Gastrocnemius medialis (tissue), 4 donors: ENCODE measurements around the gene GALNT10. TPM values are rescaled to one million over a fixed set of nuclear protein-coding genes. Genes with fewer than 3 reads are reported as not detected.

Experiments used
- ATAC-seq, 2 donors: fragments of 150-250 bp; one replicate each; pipeline ENCODE4 v1.9.1; 2016
- DNase-seq, 2 donors: peaks; one replicate each; pipeline ENCODE4 v3.0.0-alpha.2; 2019
- H3K27ac ChIP-seq, 4 donors: fragments of 200-600 bp; sonication (generic); 1 replicate in 1 of 4; 2 replicates in 3 of 4; pipeline ENCODE4 v1.5.1; 2016 to 2018; ENCODE audit warnings: mild to moderate bottlenecking in 2 of 4, moderate library complexity in 1 of 4
- H3K27me3 ChIP-seq, 3 donors: fragments of 200-600 bp; sonication (generic) in 2 of 3; 1 replicate in 1 of 3; 2 replicates in 2 of 3; pipeline versions ENCODE4 v1.5.1 to v1.6.0; 2016 to 2019; ENCODE audit warnings: mild to moderate bottlenecking in 1 of 3, moderate library complexity in 1 of 3
- H3K36me3 ChIP-seq, 2 donors: fragments of 200-600 bp; sonication (generic) in 1 of 2; one replicate each; pipeline ENCODE4 v1.5.1; 2017 to 2018
- H3K4me1 ChIP-seq, 2 donors: fragments of 200-600 bp; sonication (generic) in 1 of 2; one replicate each; pipeline ENCODE4 v1.5.1; 2016 to 2017; ENCODE audit warnings: mild to moderate bottlenecking in 2 of 2
- H3K4me3 ChIP-seq, 4 donors: fragments of 200-600 bp; sonication (generic) in 3 of 4; 1 replicate in 1 of 4; 2 replicates in 3 of 4; pipeline ENCODE4 v1.5.1; 2016 to 2019; ENCODE audit warnings: mild to moderate bottlenecking in 2 of 4
- H3K9me3 ChIP-seq, 3 donors: fragments of 200-600 bp; sonication (generic) in 2 of 3; 1 replicate in 1 of 3; 2 replicates in 2 of 3; pipeline ENCODE4 v1.5.1; 2016 to 2019
- CTCF ChIP-seq, 5 experiments: fragments of 450-650 bp in 3 of 5; fragments of 200-600 bp in 2 of 5; sonication (generic) in 2 of 5; IDR thresholded peaks in 4 of 5; conservative IDR thresholded peaks in 1 of 5; 1 replicate in 4 of 5; 2 replicates in 1 of 5; pipeline ENCODE4 v1.5.1; 2016 to 2019; ENCODE audit warnings: antibody characterized with exemption in 5 of 5, mild to moderate bottlenecking in 3 of 5, moderate library complexity in 3 of 5
- POLR2A ChIP-seq, 2 donors: fragments of 450-650 bp; IDR thresholded peaks; one replicate each; pipeline ENCODE4 v1.6.1; 2017; ENCODE audit warnings: antibody characterized with exemption in 2 of 2, mild to moderate bottlenecking in 2 of 2, moderate library complexity in 2 of 2
- in situ Hi-C, 4 donors: fragments of 200-750 bp; cut with MboI; loops; one replicate each; pipeline versions ENCODE4 v1.15.0 to v1.8.0; 2017; ENCODE audit warnings: low sequenced_read_pairs in 4 of 4
- intact Hi-C: fragments of 100-400 bp; cut with DNase I; formaldehyde crosslinking; loops from one replicate; pipeline ENCODE4 v1.15.1; 2023; ENCODE audit warnings: low total_unique reads
- total RNA-seq, 4 donors: library from RNA; depleted of rRNA; stranded (reverse); fragments of >200 nt; gene quantifications; one replicate each; pipeline versions ENCODE4 v1.1.0 to v1.2.3, GENCODE V29; 2016

GALNT10 gene
- total RNA-seq, 4 donors from 2014 or later = 6.1 to 9.9 (median 6.4) TPM

- in situ Hi-C loops (no loop called here), intact Hi-C loops (no loop called here)
- no peaks in the 10 kb centered on the region for H3K27me3 ChIP-seq
- no peak for ATAC-seq
- TF ChIP-seq POLR2A (IDR thresholded peaks at IDR 0.05) (no peak), CTCF (IDR thresholded peaks at IDR 0.05 in 4 of 5, conservative IDR thresholded peaks at IDR 0.05 in 1 of 5) (no peak)
- peak in 1 of 2 donors; percentile 16 for DNase-seq
- H3K4me3 ChIP-seq = no peak overlapping the region
- H3K9me3 ChIP-seq = no peaks in the 10 kb centered on the region
- H3K4me1 ChIP-seq = no peaks in the 10 kb centered on the region
- no peak overlapping the region for H3K27ac ChIP-seq
- H3K36me3 ChIP-seq = no peaks in the 10 kb centered on the region
These were observed 164.6 kb downstream of the GALNT10 start for GRCh38 chr5:154355129-154355611.

GRCh38 chr5:154356020-154356655, 165.6 kb downstream of the GALNT10 start:
- TF ChIP-seq CTCF (IDR thresholded peaks at IDR 0.05 in 4 of 5, conservative IDR thresholded peaks at IDR 0.05 in 1 of 5) (no peak), POLR2A (IDR thresholded peaks at IDR 0.05) (no peak)
- in situ Hi-C loops (no loop called here), intact Hi-C loops (no loop called here)
- no peak overlapping the region for H3K4me3 ChIP-seq
- no peaks in the 10 kb centered on the region for H3K4me1 ChIP-seq
- no peak for ATAC-seq
- no peaks in the 10 kb centered on the region for H3K36me3 ChIP-seq
- H3K27me3 ChIP-seq = no peaks in the 10 kb centered on the region
- no peak overlapping the region for H3K27ac ChIP-seq
- H3K9me3 ChIP-seq = no peaks in the 10 kb centered on the region
- DNase-seq = no peak

- Histone ChIP-seq H3K27me3 (no peaks in the 10 kb centered on the region), H3K9me3 (no peaks in the 10 kb centered on the region), H3K4me1 (no peaks in the 10 kb centered on the region), H3K4me3 (no peak overlapping the region), H3K27ac (no peak overlapping the region), H3K36me3 (no peaks in the 10 kb centered on the region)
- DNase-seq (no peak), ATAC-seq (no peak)
- in situ Hi-C loops (no loop called here), intact Hi-C loops (no loop called here)
- no peak for TF ChIP-seq POLR2A (IDR thresholded peaks at IDR 0.05)
- no peak for TF ChIP-seq CTCF (IDR thresholded peaks at IDR 0.05 in 4 of 5, conservative IDR thresholded peaks at IDR 0.05 in 1 of 5)
These were observed 166.4 kb downstream of the GALNT10 start for GRCh38 chr5:154356958-154357357.

GRCh38 chr5:154358516-154359220, 168.1 kb downstream of the GALNT10 start:
- in situ Hi-C loops = no loop called here
- Histone ChIP-seq H3K9me3 (no peaks in the 10 kb centered on the region), H3K27me3 (no peaks in the 10 kb centered on the region), H3K4me3 (no peak overlapping the region), H3K4me1 (no peaks in the 10 kb centered on the region), H3K36me3 (no peaks in the 10 kb centered on the region), H3K27ac (no peak overlapping the region)
- ATAC-seq (no peak), DNase-seq (no peak)
- intact Hi-C loops = no loop called here
- TF ChIP-seq CTCF (IDR thresholded peaks at IDR 0.05 in 4 of 5, conservative IDR thresholded peaks at IDR 0.05 in 1 of 5) (no peak), POLR2A (IDR thresholded peaks at IDR 0.05) (no peak)
